Omental fat pad (tissue), 4 donors: ENCODE measurements around the gene LRRTM3. TPM values are rescaled to one million over a fixed set of nuclear protein-coding genes. Genes with fewer than 3 reads are reported as not detected.

Source experiments
- ATAC-seq: fragments of 150-250 bp; one replicate; pipeline ENCODE4 v1.9.1; 2016; ENCODE audit warnings: mild to moderate bottlenecking, moderate library complexity; ENCODE audit not compliant: low FRiP score
- DNase-seq: peaks from one replicate; pipeline ENCODE4 v3.0.0-alpha.2; 2019; ENCODE audit warnings: low spot score
- CTCF ChIP-seq, 3 donors: fragments of 450-650 bp; IDR thresholded peaks; one replicate each; pipeline ENCODE4 v1.5.1; 2016 to 2017; ENCODE audit warnings: antibody characterized with exemption in 3 of 3, mild to moderate bottlenecking in 3 of 3, moderate library complexity in 2 of 3
- total RNA-seq, 4 donors: library from RNA; depleted of rRNA; stranded (reverse); fragments of >200 nt; gene quantifications; one replicate each; pipeline ENCODE4 v1.1.0, GENCODE V29; 2016

LRRTM3 gene
- total RNA-seq, 4 donors from 2014 or later = 0.09 TPM; not detected in 3

GRCh38 chr10:66888237-66888636, 37.6 kb upstream of the LRRTM3 start:
- no peak for DNase-seq
- TF ChIP-seq CTCF (IDR thresholded peaks at IDR 0.05) = no peak
- no peak for ATAC-seq

GRCh38 chr10:66892871-66893270, 33.0 kb upstream of the LRRTM3 start:
- no peak for ATAC-seq
- no peak for TF ChIP-seq CTCF (IDR thresholded peaks at IDR 0.05)
- no peak for DNase-seq

GRCh38 chr10:66910671-66911070, 15.2 kb upstream of the LRRTM3 start:
- DNase-seq (no peak), ATAC-seq (no peak)
- no peak for TF ChIP-seq CTCF (IDR thresholded peaks at IDR 0.05)

- DNase-seq (no peak), ATAC-seq (no peak)
- no peak for TF ChIP-seq CTCF (IDR thresholded peaks at IDR 0.05)
These were observed 9.8 kb upstream of the LRRTM3 start for GRCh38 chr10:66916030-66916429.

GRCh38 chr10:66917104-66917503, 8.7 kb upstream of the LRRTM3 start:
- DNase-seq (no peak), ATAC-seq (no peak)
- TF ChIP-seq CTCF (IDR thresholded peaks at IDR 0.05) = no peak

GRCh38 chr10:66919248-66919647, 6.6 kb upstream of the LRRTM3 start:
- no peak for ATAC-seq
- DNase-seq = no peak
- TF ChIP-seq CTCF (IDR thresholded peaks at IDR 0.05) = no peak

GRCh38 chr10:66924674-66925345, 1.0 kb upstream of the LRRTM3 start:
- ATAC-seq (no peak), DNase-seq (no peak)
- TF ChIP-seq CTCF (IDR thresholded peaks at IDR 0.05) = no peak
